MM.1S (cell line): ENCODE data around the gene MARVELD2.

Experiments used
- EZH2 ChIP-seq: fragments of 300-600 bp; sonication (generic); optimal IDR thresholded peaks from 2 replicates; pipeline ENCODE3; 2017; ENCODE audit warnings: low read depth, mild to moderate bottlenecking, antibody characterized with exemption, low read length, mixed read lengths
- TF ChIP-seq, protein P1 (sequence below): fragments of 300-600 bp; sonication (generic); IDR thresholded peaks from 2 replicates; pipeline ENCODE4 v1.5.1; 2016; ENCODE audit warnings: antibody characterized with exemption, low read length, mixed read lengths

- TF ChIP-seq EZH2 = no peak
- TF ChIP-seq, protein P1, sequence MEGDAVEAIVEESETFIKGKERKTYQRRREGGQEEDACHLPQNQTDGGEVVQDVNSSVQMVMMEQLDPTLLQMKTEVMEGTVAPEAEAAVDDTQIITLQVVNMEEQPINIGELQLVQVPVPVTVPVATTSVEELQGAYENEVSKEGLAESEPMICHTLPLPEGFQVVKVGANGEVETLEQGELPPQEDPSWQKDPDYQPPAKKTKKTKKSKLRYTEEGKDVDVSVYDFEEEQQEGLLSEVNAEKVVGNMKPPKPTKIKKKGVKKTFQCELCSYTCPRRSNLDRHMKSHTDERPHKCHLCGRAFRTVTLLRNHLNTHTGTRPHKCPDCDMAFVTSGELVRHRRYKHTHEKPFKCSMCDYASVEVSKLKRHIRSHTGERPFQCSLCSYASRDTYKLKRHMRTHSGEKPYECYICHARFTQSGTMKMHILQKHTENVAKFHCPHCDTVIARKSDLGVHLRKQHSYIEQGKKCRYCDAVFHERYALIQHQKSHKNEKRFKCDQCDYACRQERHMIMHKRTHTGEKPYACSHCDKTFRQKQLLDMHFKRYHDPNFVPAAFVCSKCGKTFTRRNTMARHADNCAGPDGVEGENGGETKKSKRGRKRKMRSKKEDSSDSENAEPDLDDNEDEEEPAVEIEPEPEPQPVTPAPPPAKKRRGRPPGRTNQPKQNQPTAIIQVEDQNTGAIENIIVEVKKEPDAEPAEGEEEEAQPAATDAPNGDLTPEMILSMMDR = no peak
These were observed 35.2 kb downstream of the MARVELD2 start for GRCh38 chr5:69450116-69450515.
